Spinal cord (tissue), 10 donors: ENCODE data around the gene RPUSD4. TPM values are rescaled to one million over a fixed set of nuclear protein-coding genes. Genes with fewer than 3 reads are reported as not detected.
A peak's percentile ranks its signal among the peaks of the same experiment; 100 is the strongest.

Source experiments
- DNase-seq, 6 donors: peaks; one replicate each; pipeline versions ENCODE4 v3.0.0 to v3.0.0-alpha.2; 2013 to 2015; ENCODE audit warnings: low spot score in 6 of 6, low read depth in 4 of 6
- H3K27ac ChIP-seq: one replicate; pipeline ENCODE4 v1.5.1; 2013; ENCODE audit warnings: low read depth, low read length, control low read depth
- H3K27me3 ChIP-seq: one replicate; pipeline ENCODE4 v1.6.1; 2013; ENCODE audit warnings: low read length; ENCODE audit not compliant: control insufficient read depth, insufficient read depth
- H3K36me3 ChIP-seq: one replicate; pipeline ENCODE4 v1.6.1; 2013; ENCODE audit warnings: low read length; ENCODE audit not compliant: control insufficient read depth, insufficient read depth
- H3K4me1 ChIP-seq: one replicate; pipeline ENCODE4 v1.6.1; 2013; ENCODE audit warnings: low read length; ENCODE audit not compliant: control insufficient read depth, insufficient read depth
- H3K4me3 ChIP-seq: one replicate; pipeline ENCODE4 v1.5.1; 2013; ENCODE audit warnings: low read depth, low read length, control low read depth
- H3K9me3 ChIP-seq: one replicate; pipeline ENCODE4 v1.6.1; 2013; ENCODE audit warnings: low read length; ENCODE audit not compliant: control insufficient read depth, insufficient read depth
- WGBS: methylation state at CpG from one replicate; pipeline ENCODE4 v1.1.5; 2013; ENCODE audit warnings: missing lambda C conversion rate; ENCODE audit not compliant: insufficient coverage; 5-methylcytosine and 5-hydroxymethylcytosine counted together
- polyA plus RNA-seq, 2 donors: library from polyadenylated mRNA; unstranded; fragments of 120-200 nt; gene quantifications; one replicate each; pipeline ENCODE4 v1.2.1, GENCODE V29; 2013; ENCODE audit not compliant: insufficient read length in 2 of 2
- total RNA-seq, 2 donors: library from RNA; depleted of rRNA in 1 of 2; stranded (reverse); fragments of 120-200 nt in 1 of 2; fragments of >200 nt in 1 of 2; gene quantifications; one replicate each; pipeline versions ENCODE4 v1.2.3 to v1.2.4, GENCODE V29; 2013 to 2014
- donor health status: healthy.

The RPUSD4 gene
- total and polyA plus RNA-seq, 4 donors = 19.6 to 34.0 (median 24.5) TPM

DNA sequence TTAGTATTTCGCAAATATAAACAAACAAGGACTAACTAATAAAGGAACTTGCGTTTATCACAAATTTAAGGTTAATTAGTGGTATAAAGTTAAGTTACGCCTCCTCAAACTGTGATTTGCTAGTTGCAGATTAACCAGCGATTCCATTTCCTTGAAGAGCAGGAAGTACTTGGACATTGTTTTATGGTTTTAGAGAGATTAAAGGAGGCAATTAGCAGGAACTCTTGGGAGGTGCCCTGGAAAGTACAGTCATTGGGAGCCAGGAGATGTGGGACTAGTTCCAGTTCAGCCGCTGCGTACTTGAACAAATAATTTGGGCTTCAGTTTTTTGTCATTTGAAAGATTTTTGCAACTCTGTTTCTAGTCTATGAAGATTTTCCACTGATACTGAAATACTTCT lies 3.4 kb upstream of the RPUSD4 start:
- Histone ChIP-seq H3K27me3 (no peaks in the 10 kb centered on the region), H3K36me3 (no peaks in the 10 kb centered on the region), H3K27ac (no peak overlapping the region), H3K9me3 (no peaks in the 10 kb centered on the region), H3K4me1 (peaks cover 9% of the 10 kb centered on the region), H3K4me3 (no peak overlapping the region)
- no peak for DNase-seq
- 70% methylated on average over 2 of the region's 6 CpGs for WGBS

- WGBS = no CpG with 5 or more reads among the region's 2 CpGs
- peaks cover 3% of the 10 kb centered on the region for H3K36me3 ChIP-seq
- no peak overlapping the region for H3K27ac ChIP-seq
- H3K9me3 ChIP-seq = no peaks in the 10 kb centered on the region
- no peak for DNase-seq
- no peaks in the 10 kb centered on the region for H3K27me3 ChIP-seq
- no peak overlapping the region for H3K4me3 ChIP-seq
- H3K4me1 ChIP-seq = peaks cover 9% of the 10 kb centered on the region
These were observed 3.0 kb upstream of the RPUSD4 start for GRCh38 chr11:126214441-126214840.

DNA sequence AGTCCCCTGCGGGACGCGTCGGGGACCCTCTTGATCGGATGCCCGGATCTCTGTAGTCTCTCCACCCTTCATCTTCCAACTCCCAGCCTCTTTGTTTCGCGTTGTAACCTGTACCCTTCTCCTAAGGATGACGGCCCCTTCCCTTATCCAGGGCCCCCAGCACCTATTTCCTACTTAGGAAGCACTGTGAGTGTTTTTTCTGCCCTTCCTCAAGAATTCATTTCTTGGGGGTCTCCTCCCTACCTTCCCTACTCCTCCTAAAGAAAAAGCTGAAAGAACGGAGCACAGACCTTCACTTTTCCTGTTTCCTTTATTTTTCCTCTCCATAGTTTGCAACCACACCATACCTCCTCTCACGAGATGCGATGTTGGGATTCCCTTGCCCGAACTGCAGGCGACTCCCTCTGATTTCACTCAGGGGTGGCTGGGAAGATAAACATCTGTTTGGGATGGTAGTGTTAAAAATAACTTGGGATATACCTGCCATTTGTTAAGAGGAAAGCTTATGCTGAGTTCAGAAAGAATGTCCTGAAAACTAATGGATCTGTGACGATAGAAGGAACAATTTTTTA lies 725 bp upstream of the RPUSD4 start:
- peaks cover 9% of the 10 kb centered on the region for H3K4me1 ChIP-seq
- WGBS = 1% methylated on average over 11 of the region's 15 CpGs
- no peaks in the 10 kb centered on the region for H3K9me3 ChIP-seq
- DNase-seq = no peak
- H3K4me3 ChIP-seq = peak overlapping the region; percentile 100
- no peaks in the 10 kb centered on the region for H3K27me3 ChIP-seq
- peaks cover 4% of the 10 kb centered on the region for H3K36me3 ChIP-seq
- no peak overlapping the region for H3K27ac ChIP-seq

GRCh38 chr11:126210871-126211235 lies 597 bp downstream of the RPUSD4 start:
- Histone ChIP-seq H3K36me3 (peaks cover 10% of the 10 kb centered on the region), H3K9me3 (no peaks in the 10 kb centered on the region), H3K27me3 (no peaks in the 10 kb centered on the region), H3K27ac (no peak overlapping the region), H3K4me1 (peaks cover 9% of the 10 kb centered on the region), H3K4me3 (peak overlapping the region; percentile 100)
- DNase-seq = no peak
- 1% methylated on average over 20 of the region's 20 CpGs for WGBS

GRCh38 chr11:126207896-126208295 lies 3.6 kb downstream of the RPUSD4 start:
- WGBS = no CpG with 5 or more reads among the region's 2 CpGs
- H3K27me3 ChIP-seq = no peaks in the 10 kb centered on the region
- no peak overlapping the region for H3K4me3 ChIP-seq
- H3K9me3 ChIP-seq = no peaks in the 10 kb centered on the region
- H3K36me3 ChIP-seq = peaks cover 25% of the 10 kb centered on the region
- H3K4me1 ChIP-seq = peaks cover 9% of the 10 kb centered on the region
- no peak overlapping the region for H3K27ac ChIP-seq
- DNase-seq = no peak

DNA sequence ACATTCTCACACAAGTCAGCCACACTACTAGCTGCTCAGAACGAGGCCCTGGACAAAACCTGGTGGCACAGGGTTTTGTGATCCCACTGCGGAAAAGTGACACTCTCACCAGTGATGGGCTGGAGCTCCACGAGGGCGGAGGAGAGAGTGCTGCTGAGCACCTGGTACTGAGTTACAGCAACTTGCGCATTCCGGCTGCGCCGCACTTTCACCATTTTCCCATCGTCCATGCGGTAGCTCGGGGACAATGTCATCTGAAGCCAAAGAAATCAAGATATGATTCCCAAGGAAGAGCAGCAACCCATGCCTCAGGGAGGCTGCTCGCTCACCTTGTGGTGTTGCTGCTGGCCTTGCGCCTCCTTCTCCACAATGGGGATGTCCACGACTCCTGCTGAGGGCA lies 6.1 kb downstream of the RPUSD4 start:
- Histone ChIP-seq H3K27ac (no peak overlapping the region), H3K9me3 (no peaks in the 10 kb centered on the region), H3K36me3 (peaks cover 41% of the 10 kb centered on the region), H3K4me3 (no peak overlapping the region), H3K4me1 (no peaks in the 10 kb centered on the region), H3K27me3 (no peaks in the 10 kb centered on the region)
- 96% methylated on average over 14 of the region's 14 CpGs for WGBS
- no peak for DNase-seq

GRCh38 chr11:126202646-126203359 lies 8.6 kb downstream of the RPUSD4 start:
- Histone ChIP-seq H3K4me1 (no peaks in the 10 kb centered on the region), H3K36me3 (peaks cover 57% of the 10 kb centered on the region), H3K9me3 (no peaks in the 10 kb centered on the region), H3K27ac (no peak overlapping the region), H3K4me3 (no peak overlapping the region), H3K27me3 (no peaks in the 10 kb centered on the region)
- 72% methylated on average over 8 of the region's 8 CpGs for WGBS
- DNase-seq = peak in 2 of 6 donors; percentile 23 to 49

DNA sequence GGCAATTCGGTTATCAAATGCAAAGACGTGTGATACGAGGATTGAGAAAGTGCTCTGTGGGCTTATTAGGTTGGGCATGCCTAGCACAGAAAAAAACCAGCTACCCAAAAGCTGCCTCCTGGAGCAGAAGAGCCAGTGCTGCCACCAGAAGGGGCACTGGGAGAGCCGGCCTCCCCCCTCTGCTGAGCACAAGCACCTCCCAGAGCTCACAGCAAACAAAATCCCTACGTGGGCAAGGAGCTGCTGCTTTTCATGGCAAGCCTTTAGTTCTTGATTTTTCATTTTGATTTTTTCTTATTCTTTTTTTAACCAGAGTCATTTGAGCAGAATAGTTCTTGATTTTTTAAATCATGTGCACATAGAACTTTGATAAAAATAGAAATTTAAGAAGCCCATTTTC lies 12.8 kb downstream of the RPUSD4 start:
- no peak for DNase-seq
- Histone ChIP-seq H3K36me3 (peaks cover 60% of the 10 kb centered on the region), H3K4me1 (no peaks in the 10 kb centered on the region), H3K27ac (no peak overlapping the region), H3K4me3 (no peak overlapping the region), H3K27me3 (no peaks in the 10 kb centered on the region), H3K9me3 (no peaks in the 10 kb centered on the region)
- 100% methylated on average over 1 of the region's 5 CpGs for WGBS

DNA sequence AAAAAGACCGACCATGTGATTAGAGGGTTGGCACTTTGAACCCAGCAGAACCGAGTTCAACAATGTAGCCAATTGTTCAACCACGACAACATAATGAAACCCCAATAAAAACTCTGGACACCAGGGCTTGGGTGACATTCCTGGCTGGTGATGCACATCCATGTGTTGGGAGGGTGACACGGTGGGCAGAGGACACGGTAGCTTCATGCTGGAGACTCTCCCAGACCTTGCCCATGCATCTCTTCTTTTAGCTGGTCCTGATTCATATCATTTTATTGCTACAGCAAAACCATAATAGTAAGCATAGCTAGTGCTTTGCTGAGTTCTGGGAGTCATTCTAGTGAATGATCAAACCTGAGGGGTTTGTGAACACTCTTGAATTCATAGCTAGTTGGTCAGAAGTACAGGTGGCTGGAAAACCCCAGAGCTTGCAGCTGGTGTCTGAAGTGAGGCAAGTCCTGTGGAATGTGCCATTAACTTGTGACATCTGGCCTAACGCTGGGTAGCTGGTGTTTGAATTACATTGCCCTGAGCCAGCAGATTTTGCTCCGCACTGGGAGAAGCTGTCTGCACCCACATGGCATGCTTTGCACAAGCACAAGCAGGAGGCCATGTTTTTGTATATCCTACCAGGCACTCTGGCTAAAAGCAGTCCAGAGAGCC lies 14.0 kb downstream of the RPUSD4 start:
- no peaks in the 10 kb centered on the region for H3K4me1 ChIP-seq
- peaks cover 60% of the 10 kb centered on the region for H3K36me3 ChIP-seq
- no peak overlapping the region for H3K4me3 ChIP-seq
- no peaks in the 10 kb centered on the region for H3K9me3 ChIP-seq
- H3K27me3 ChIP-seq = no peaks in the 10 kb centered on the region
- WGBS = 90% methylated on average over 4 of the region's 7 CpGs
- H3K27ac ChIP-seq = no peak overlapping the region
- DNase-seq = no peak

DNA sequence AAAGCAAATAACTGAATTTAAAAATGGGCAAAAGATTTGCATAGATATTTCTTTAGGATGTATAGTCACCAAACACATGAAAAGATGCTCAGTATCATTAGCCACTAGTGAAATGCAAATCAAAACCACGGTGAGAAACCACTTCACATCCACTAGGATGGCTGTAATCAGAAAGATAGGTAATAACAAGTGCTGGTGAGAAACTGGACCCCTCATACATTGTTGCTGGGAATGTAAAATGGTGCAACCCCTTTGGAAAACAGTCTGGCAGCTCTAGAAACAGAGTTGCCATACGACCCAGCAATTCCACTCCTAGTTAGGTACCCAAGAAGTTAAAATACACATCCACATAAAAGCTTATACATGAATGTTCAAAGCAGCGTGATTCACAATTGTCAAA lies 16.3 kb downstream of the RPUSD4 start:
- Histone ChIP-seq H3K4me1 (no peaks in the 10 kb centered on the region), H3K4me3 (no peak overlapping the region), H3K9me3 (no peaks in the 10 kb centered on the region), H3K27me3 (no peaks in the 10 kb centered on the region), H3K27ac (no peak overlapping the region), H3K36me3 (peaks cover 63% of the 10 kb centered on the region)
- no peak for DNase-seq
- WGBS = no CpG with 5 or more reads among the region's 3 CpGs
